Caco-2 (cell line): ENCODE data around the gene SETD3. TPM values are rescaled to one million over a fixed set of nuclear protein-coding genes. Genes with fewer than 3 reads are reported as not detected.

Source experiments
- BruUV-seq: library from RNA; stranded (reverse); fragments of 400-500 nt; replicated peaks from 2 replicates; lab custom pipeline; 2021; lab: Mats Ljungman, UMichigan
- CTCF ChIA-PET: fragments of 300-600 bp; sonication (Branson Sonifier 250); formaldehyde crosslinking; loops from one replicate; lab custom pipeline; 2022; ENCODE audit warnings: antibody characterized with exemption; lab: Charles Lee
- POLR2A ChIA-PET: fragments of 300-600 bp; sonication (Branson Sonifier 250); formaldehyde crosslinking; loops from one replicate; lab custom pipeline; 2022; ENCODE audit warnings: antibody characterized with exemption; lab: Charles Lee
- DNase-seq, 2 experiments: peaks; one replicate each; pipeline versions ENCODE4 v3.0.0 to v3.0.0-alpha.2; 2020 to 2022
- H3K27me3 ChIP-seq: replicated peaks from 2 replicates; pipeline ENCODE4 v1.6.0; 2011; ENCODE audit warnings: low read length; ENCODE audit not compliant: control insufficient read depth, insufficient read depth
- H3K36me3 ChIP-seq: 2 replicates; pipeline ENCODE4 v1.5.1; 2011; ENCODE audit warnings: low read length; ENCODE audit not compliant: control insufficient read depth, insufficient read depth
- H3K4me1 ChIP-seq: fragments of 250-450 bp; sonication (Bioruptor Pico); 2 replicates; pipeline ENCODE4 v1.5.1; 2020; ENCODE audit warnings: mild to moderate bottlenecking
- H3K4me3 ChIP-seq: 2 replicates; pipeline ENCODE4 v1.5.1; 2011; ENCODE audit warnings: low read depth, mild to moderate bottlenecking, control low read depth, low read length
- H3K9me3 ChIP-seq: fragments of 250-450 bp; sonication (Bioruptor Pico); 2 replicates; pipeline ENCODE4 v1.5.1; 2020; ENCODE audit warnings: mild to moderate bottlenecking, moderate library complexity
- H3K27ac Mint-ChIP-seq: one replicate; pipeline ENCODE4 v1.8.0; 2022; ENCODE audit warnings: mixed read lengths; ENCODE audit not compliant: unreplicated experiment
- H3K27me3 Mint-ChIP-seq: one replicate; pipeline ENCODE4 v1.8.0; 2022; ENCODE audit warnings: mixed read lengths; ENCODE audit not compliant: insufficient read depth, unreplicated experiment
- H3K36me3 Mint-ChIP-seq: one replicate; pipeline ENCODE4 v1.8.0; 2022; ENCODE audit warnings: mild to moderate bottlenecking, mixed read lengths; ENCODE audit not compliant: insufficient read depth, unreplicated experiment
- H3K4me1 Mint-ChIP-seq: one replicate; pipeline ENCODE4 v1.8.0; 2022; ENCODE audit warnings: low read depth, mixed read lengths; ENCODE audit not compliant: unreplicated experiment
- H3K4me3 Mint-ChIP-seq: one replicate; pipeline ENCODE4 v1.8.0; 2022; ENCODE audit warnings: mild to moderate bottlenecking, moderate library complexity, mixed read lengths; ENCODE audit not compliant: unreplicated experiment
- H3K9me3 Mint-ChIP-seq: one replicate; pipeline ENCODE4 v1.8.0; 2022; ENCODE audit warnings: mixed read lengths; ENCODE audit not compliant: unreplicated experiment
- intact Hi-C: fragments of 100-400 bp; cut with micrococcal nuclease; formaldehyde crosslinking; loops from one replicate; pipeline ENCODE4 v1.10.0; 2022; ENCODE audit not compliant: unreplicated experiment
- total RNA-seq: library from RNA; stranded (reverse); gene quantifications from 2 replicates; pipeline ENCODE4 v1.2.3, GENCODE V29; 2022
- TF ChIP-seq, protein P1 (sequence below), 2 experiments: fragments of 200-600 bp in 1 of 2; IDR thresholded peaks; 1 replicate in 1 of 2; 2 replicates in 1 of 2; pipeline versions ENCODE4 v1.5.1 to v1.8.0; 2011 to 2022; ENCODE audit warnings: antibody characterized with exemption in 1 of 2, control low read depth in 1 of 2, inconsistent platforms in 1 of 2, low read depth in 1 of 2, low read length in 1 of 2, mild to moderate bottlenecking in 1 of 2, moderate library complexity in 1 of 2; ENCODE audit not compliant: insufficient read depth in 1 of 2, severe bottlenecking in 1 of 2, unreplicated experiment in 1 of 2

Gene SETD3
- total RNA-seq, 1 experiment from 2014 or later, result 74.3 TPM

DNA sequence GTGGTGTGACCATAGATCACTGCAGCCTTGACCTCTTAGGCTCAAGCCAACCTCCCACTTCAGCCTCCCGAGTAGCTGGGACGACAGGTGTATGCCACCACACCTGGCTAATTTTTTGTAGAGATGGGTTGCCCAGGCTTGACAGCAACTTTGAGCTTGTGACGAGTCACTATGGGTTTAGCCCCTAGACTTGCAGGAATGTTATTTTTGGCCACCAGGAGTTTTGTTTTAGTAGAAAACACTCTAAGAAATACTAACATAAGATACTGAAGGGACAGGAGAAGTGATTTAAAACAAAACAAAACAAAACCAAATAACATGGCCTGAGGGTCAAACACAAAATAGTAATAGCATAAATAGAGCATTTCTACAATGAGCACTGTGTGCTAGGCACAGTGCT is 26.4 kb downstream of the SETD3 start:
- no peak overlapping the region for H3K27ac Mint-ChIP-seq
- H3K9me3 ChIP-seq, result no peaks in the 10 kb centered on the region
- H3K36me3 ChIP-seq, result no peaks in the 10 kb centered on the region; the same call in 1 of the 2 replicates
- H3K36me3 Mint-ChIP-seq, result peaks cover 37% of the 10 kb centered on the region
- H3K9me3 Mint-ChIP-seq, result no peaks in the 10 kb centered on the region
- no peak overlapping the region for H3K4me3 ChIP-seq
- BruUV-seq, result no TSS peak
- H3K4me3 Mint-ChIP-seq, result no peak overlapping the region
- no peaks in the 10 kb centered on the region for H3K4me1 Mint-ChIP-seq
- POLR2A ChIA-PET, result no interaction called here
- H3K27me3 Mint-ChIP-seq, result no peaks in the 10 kb centered on the region
- no peak for DNase-seq
- CTCF ChIA-PET, result interaction anchor here (0.5 kb wide), 1 partner anchor 901 kb away, joined by 3 read pairs; no protein-coding TSS in a partner anchor
- no peaks in the 10 kb centered on the region for H3K4me1 ChIP-seq
- intact Hi-C loops, result no loop called here
- no peaks in the 10 kb centered on the region for H3K27me3 ChIP-seq
- TF ChIP-seq, protein P1, sequence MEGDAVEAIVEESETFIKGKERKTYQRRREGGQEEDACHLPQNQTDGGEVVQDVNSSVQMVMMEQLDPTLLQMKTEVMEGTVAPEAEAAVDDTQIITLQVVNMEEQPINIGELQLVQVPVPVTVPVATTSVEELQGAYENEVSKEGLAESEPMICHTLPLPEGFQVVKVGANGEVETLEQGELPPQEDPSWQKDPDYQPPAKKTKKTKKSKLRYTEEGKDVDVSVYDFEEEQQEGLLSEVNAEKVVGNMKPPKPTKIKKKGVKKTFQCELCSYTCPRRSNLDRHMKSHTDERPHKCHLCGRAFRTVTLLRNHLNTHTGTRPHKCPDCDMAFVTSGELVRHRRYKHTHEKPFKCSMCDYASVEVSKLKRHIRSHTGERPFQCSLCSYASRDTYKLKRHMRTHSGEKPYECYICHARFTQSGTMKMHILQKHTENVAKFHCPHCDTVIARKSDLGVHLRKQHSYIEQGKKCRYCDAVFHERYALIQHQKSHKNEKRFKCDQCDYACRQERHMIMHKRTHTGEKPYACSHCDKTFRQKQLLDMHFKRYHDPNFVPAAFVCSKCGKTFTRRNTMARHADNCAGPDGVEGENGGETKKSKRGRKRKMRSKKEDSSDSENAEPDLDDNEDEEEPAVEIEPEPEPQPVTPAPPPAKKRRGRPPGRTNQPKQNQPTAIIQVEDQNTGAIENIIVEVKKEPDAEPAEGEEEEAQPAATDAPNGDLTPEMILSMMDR (IDR thresholded peaks at IDR 0.05; ENCODE audit: insufficient read depth in 1 of 2, low read depth in 1 of 2, low read length in 1 of 2, severe bottlenecking in 1 of 2, unreplicated experiment in 1 of 2), result no peak

DNA sequence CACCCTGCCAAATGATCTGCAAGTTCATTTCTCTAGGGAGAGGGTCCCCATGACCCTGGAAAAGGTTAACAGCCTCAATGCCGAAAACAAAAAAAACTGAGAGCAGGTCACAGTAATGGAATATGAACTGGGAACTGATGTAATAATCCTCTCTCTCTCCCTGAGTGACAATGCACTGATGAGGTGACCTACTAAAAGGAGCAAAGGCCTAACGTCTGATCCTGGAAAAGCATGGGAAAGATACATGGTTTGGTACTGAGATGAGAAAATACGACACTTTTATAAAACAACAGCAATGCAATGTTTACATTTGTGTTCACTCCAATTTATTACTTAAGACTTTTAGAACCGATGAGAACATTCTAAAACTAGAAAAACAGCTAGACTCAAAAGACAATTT is 27.7 kb downstream of the SETD3 start:
- no TSS peak for BruUV-seq
- no peak overlapping the region for H3K4me3 Mint-ChIP-seq
- no peak overlapping the region for H3K27ac Mint-ChIP-seq
- intact Hi-C loops, result no loop called here
- no peaks in the 10 kb centered on the region for H3K4me1 Mint-ChIP-seq
- Histone ChIP-seq H3K36me3 (no peaks in the 10 kb centered on the region), H3K9me3 (no peaks in the 10 kb centered on the region), H3K4me3 (no peak overlapping the region), H3K4me1 (no peaks in the 10 kb centered on the region), H3K27me3 (no peaks in the 10 kb centered on the region)
- DNase-seq, result no peak
- H3K9me3 Mint-ChIP-seq, result no peaks in the 10 kb centered on the region
- ChIA-PET POLR2A (no interaction called here), CTCF (no interaction called here)
- H3K36me3 Mint-ChIP-seq, result peaks cover 39% of the 10 kb centered on the region
- TF ChIP-seq, protein P1 (IDR thresholded peaks at IDR 0.05; ENCODE audit: insufficient read depth in 1 of 2, low read depth in 1 of 2, low read length in 1 of 2, severe bottlenecking in 1 of 2, unreplicated experiment in 1 of 2), result no peak
- no peaks in the 10 kb centered on the region for H3K27me3 Mint-ChIP-seq

DNA sequence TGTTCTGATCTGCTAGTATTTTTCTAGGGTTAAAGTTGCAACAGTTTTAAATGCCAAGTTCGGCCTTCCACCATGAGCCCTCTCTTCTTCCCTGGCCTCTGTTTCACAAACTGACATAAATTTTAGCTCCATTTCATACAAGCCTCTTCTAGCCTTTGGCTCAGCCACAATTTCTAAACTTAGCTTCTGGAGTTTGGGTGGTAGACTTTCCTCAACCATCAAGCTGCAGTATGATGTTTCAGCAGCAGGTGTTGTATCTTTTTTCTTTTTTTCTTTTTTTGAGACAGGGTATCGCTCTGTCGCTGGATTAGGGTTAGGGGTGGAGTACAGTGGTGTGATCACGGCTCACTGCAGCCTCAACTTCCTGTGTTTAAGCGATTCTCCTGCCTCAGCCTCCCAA is 29.4 kb downstream of the SETD3 start:
- H3K4me1 ChIP-seq, result no peaks in the 10 kb centered on the region
- BruUV-seq, result no TSS peak
- no peak for DNase-seq
- TF ChIP-seq, protein P1 (IDR thresholded peaks at IDR 0.05; ENCODE audit: insufficient read depth in 1 of 2, low read depth in 1 of 2, low read length in 1 of 2, severe bottlenecking in 1 of 2, unreplicated experiment in 1 of 2), result no peak
- Mint-ChIP-seq H3K36me3 (peaks cover 46% of the 10 kb centered on the region), H3K4me3 (no peak overlapping the region), H3K4me1 (no peaks in the 10 kb centered on the region), H3K27ac (no peak overlapping the region), H3K27me3 (no peaks in the 10 kb centered on the region), H3K9me3 (no peaks in the 10 kb centered on the region)
- H3K36me3 ChIP-seq, result no peaks in the 10 kb centered on the region
- ChIA-PET POLR2A (interaction anchor here (1.3 kb wide), 1 partner anchor 30 kb away, joined by 5 read pairs; the partner anchor contains the start of genes CCNK and SETD3), CTCF (no interaction called here)
- intact Hi-C loops, result no loop called here
- no peak overlapping the region for H3K4me3 ChIP-seq
- no peaks in the 10 kb centered on the region for H3K27me3 ChIP-seq
- no peaks in the 10 kb centered on the region for H3K9me3 ChIP-seq
